Kidney (tissue), 14 donors: Measurements from ENCODE around the gene ABI3BP. TPM values are rescaled to one million over a fixed set of nuclear protein-coding genes. Genes with fewer than 3 reads are reported as not detected.
A peak's percentile ranks its signal among the peaks of the same experiment; 100 is the strongest.

Experiments
- DNase-seq, 5 donors: peaks; one replicate each; pipeline ENCODE4 v3.0.0-alpha.2; 2013 to 2020
- FAIRE-seq: peaks from 2 replicates; lab custom pipeline; 2012; peaks lifted over from hg19 to GRCh38; lab: Jason Lieb, UNC
- H3K27ac ChIP-seq, 2 donors: one replicate each; pipeline ENCODE4 v1.7.0; 2013; ENCODE audit warnings: low read depth in 2 of 2, low read length in 2 of 2, inconsistent platforms in 1 of 2
- H3K27me3 ChIP-seq: one replicate; pipeline ENCODE4 v1.7.1; 2013; ENCODE audit warnings: low read length, inconsistent platforms; ENCODE audit not compliant: control insufficient read depth, insufficient read depth
- H3K36me3 ChIP-seq, 3 donors: one replicate each; pipeline versions ENCODE4 v1.7.0 to v1.7.1; 2013; ENCODE audit warnings: low read length in 3 of 3, control low read depth in 1 of 3, inconsistent platforms in 1 of 3; ENCODE audit not compliant: insufficient read depth in 3 of 3, control insufficient read depth in 2 of 3
- H3K4me1 ChIP-seq, 3 donors: one replicate each; pipeline versions ENCODE4 v1.7.0 to v1.7.1; 2013; ENCODE audit warnings: low read length in 3 of 3, inconsistent platforms in 1 of 3, low read depth in 1 of 3; ENCODE audit not compliant: control insufficient read depth in 2 of 3, insufficient read depth in 2 of 3
- H3K4me3 ChIP-seq, 3 donors: one replicate each; pipeline versions ENCODE4 v1.7.0 to v1.8.1; 2013; ENCODE audit warnings: low read length in 3 of 3, control low read depth in 1 of 3, inconsistent platforms in 1 of 3
- H3K9ac ChIP-seq, 3 donors: one replicate each; pipeline versions ENCODE4 v1.7.0 to v1.7.1; 2013; ENCODE audit warnings: low read length in 3 of 3, control low read depth in 1 of 3, inconsistent platforms in 1 of 3
- H3K9me3 ChIP-seq, 3 donors: one replicate each; pipeline versions ENCODE4 v1.7.0 to v1.7.1; 2013; ENCODE audit warnings: low read length in 3 of 3, control low read depth in 1 of 3, inconsistent platforms in 1 of 3; ENCODE audit not compliant: control insufficient read depth in 2 of 3, insufficient read depth in 1 of 3
- intact Hi-C: fragments of 100-400 bp; cut with DNase I; formaldehyde crosslinking; loops from one replicate; pipeline ENCODE4 v1.11.1; 2022
- polyA plus RNA-seq: library from polyadenylated mRNA; stranded (reverse); fragments of 350-450 nt; fragmentation: Illumina TruSeq; extraction: RNeasy Lipid Tissue Mini Kit (QIAGEN cat#74804); gene quantifications from one replicate; pipeline ENCODE4 v1.2.3, GENCODE V29; 2014; ENCODE audit warnings: low read depth, low replicate concordance; ENCODE audit not compliant: insufficient read depth
- total RNA-seq: library from RNA; stranded (reverse); fragmentation: NEBNext Ultra II Directional; extraction: Animal tissue kit (Norgen Biotek cat#: 25700); gene quantifications from one replicate; pipeline ENCODE4 v1.2.1, GENCODE V29; 2021
- TF ChIP-seq, protein P1 (sequence below): IDR thresholded peaks from 3 replicates; pipeline ENCODE4 v1.5.1; 2012; ENCODE audit warnings: mild to moderate bottlenecking, moderate library complexity, borderline replicate concordance; ENCODE audit not compliant: insufficient read depth; ENCODE audit errors: extremely low read depth
- donor health status: control.
- donor health status: control.
- donor health status: control.
- donor health status: control.
- donor health status: control.
- donor health status: DM: yes; HTN: yes; CAD: no.
- donor health status: Normal renal cell carcinoma (clear cell type).

Gene ABI3BP
- total and polyA plus RNA-seq, 2 donors from 2014 or later = 7.1 to 160 TPM

DNA sequence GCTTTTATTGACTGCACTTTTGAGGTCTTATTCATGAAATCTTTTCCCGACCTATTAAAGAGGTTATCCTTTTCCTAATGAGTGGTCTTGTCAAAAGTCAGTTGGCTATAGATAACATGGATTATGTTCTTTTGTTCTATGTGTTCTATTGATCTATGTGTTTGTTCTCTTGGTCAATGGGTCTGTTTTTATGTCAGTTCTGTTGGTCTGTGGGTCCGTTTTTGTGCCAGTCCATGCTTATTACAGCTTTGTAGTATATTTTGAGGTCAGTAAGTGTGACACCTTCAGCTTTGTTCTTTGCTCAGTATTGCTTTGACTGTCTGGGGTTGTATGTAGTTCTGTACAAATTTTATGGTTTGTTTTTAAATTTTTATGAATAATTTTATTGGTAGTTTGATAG lies 276.2 kb downstream of the ABI3BP start:
- no peak overlapping the region for H3K9ac ChIP-seq
- no peak for FAIRE-seq
- no peaks in the 10 kb centered on the region for H3K4me1 ChIP-seq
- H3K9me3 ChIP-seq = no peaks in the 10 kb centered on the region
- TF ChIP-seq, protein P1, sequence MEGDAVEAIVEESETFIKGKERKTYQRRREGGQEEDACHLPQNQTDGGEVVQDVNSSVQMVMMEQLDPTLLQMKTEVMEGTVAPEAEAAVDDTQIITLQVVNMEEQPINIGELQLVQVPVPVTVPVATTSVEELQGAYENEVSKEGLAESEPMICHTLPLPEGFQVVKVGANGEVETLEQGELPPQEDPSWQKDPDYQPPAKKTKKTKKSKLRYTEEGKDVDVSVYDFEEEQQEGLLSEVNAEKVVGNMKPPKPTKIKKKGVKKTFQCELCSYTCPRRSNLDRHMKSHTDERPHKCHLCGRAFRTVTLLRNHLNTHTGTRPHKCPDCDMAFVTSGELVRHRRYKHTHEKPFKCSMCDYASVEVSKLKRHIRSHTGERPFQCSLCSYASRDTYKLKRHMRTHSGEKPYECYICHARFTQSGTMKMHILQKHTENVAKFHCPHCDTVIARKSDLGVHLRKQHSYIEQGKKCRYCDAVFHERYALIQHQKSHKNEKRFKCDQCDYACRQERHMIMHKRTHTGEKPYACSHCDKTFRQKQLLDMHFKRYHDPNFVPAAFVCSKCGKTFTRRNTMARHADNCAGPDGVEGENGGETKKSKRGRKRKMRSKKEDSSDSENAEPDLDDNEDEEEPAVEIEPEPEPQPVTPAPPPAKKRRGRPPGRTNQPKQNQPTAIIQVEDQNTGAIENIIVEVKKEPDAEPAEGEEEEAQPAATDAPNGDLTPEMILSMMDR = no peak
- H3K36me3 ChIP-seq = peaks cover 3 to 12% (median 11%) of the 10 kb centered on the region in 3 donors
- H3K27me3 ChIP-seq = no peaks in the 10 kb centered on the region
- H3K4me3 ChIP-seq = no peak overlapping the region
- no peak overlapping the region for H3K27ac ChIP-seq
- DNase-seq = no peak
- intact Hi-C loops = no loop called here

DNA sequence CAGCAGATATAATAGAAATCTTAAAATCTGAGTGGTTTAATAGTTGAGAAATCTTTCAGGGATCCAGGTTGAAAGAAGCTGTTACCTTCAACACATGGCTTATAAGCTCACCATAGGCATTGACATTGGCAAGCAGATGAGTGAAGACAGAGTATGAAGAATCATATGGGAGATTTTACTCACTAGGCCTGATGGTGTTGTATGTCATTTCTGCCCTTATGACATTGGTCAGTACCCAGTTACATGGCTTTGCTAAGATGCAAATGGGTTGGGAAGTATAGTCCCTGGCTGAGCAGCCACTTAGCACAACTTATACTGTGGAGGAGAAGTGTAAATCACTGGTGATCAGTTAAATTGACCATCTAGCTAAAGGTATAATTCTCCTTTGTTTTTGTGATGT lies 278.0 kb downstream of the ABI3BP start:
- Histone ChIP-seq H3K9ac (no peak overlapping the region), H3K9me3 (no peaks in the 10 kb centered on the region), H3K4me3 (no peak overlapping the region), H3K4me1 (peaks cover 0 to 5% (median 2%) of the 10 kb centered on the region in 3 donors), H3K27ac (no peak overlapping the region), H3K27me3 (no peaks in the 10 kb centered on the region), H3K36me3 (peaks cover 1 to 4% (median 3%) of the 10 kb centered on the region in 3 donors)
- no peak for FAIRE-seq
- no peak for DNase-seq
- TF ChIP-seq, protein P1 = no peak
- intact Hi-C loops = no loop called here

- peak overlapping the region; percentile 36 to 70 for H3K27ac ChIP-seq
- H3K4me1 ChIP-seq = peaks cover 0 to 5% (median 2%) of the 10 kb centered on the region in 3 donors
- intact Hi-C loops = no loop called here
- peak overlapping the region; percentile 88 to 93 (median 89) for H3K4me3 ChIP-seq
- peaks cover 0 to 3% (median 2%) of the 10 kb centered on the region in 3 donors for H3K36me3 ChIP-seq
- H3K9ac ChIP-seq = peak overlapping the region; percentile 79 to 89 (median 87)
- TF ChIP-seq, protein P1 = no peak
- H3K9me3 ChIP-seq = no peaks in the 10 kb centered on the region
- FAIRE-seq (no peak), DNase-seq (peak in 4 of 5 donors; percentile 14 to 65 (median 31))
- H3K27me3 ChIP-seq = no peaks in the 10 kb centered on the region
Measured at GRCh38 chr3:100710261-100710968, 282.8 kb downstream of the ABI3BP start.
